Myocyte (in vitro differentiated cells): Measurements from ENCODE around the gene ITGA11. TPM values are rescaled to one million over a fixed set of nuclear protein-coding genes. Genes with fewer than 3 reads are reported as not detected.

Source experiments
- DNase-seq: peaks from one replicate; pipeline ENCODE4 v3.0.0-alpha.2; 2012; ENCODE audit warnings: low read depth
- total RNA-seq: library from RNA; depleted of rRNA; stranded (reverse); fragments of >200 nt; gene quantifications from 2 replicates; pipeline ENCODE4 v1.2.3, GENCODE V29; 2014

The ITGA11 gene
- total RNA-seq, 1 donor from 2014 or later: 29.2 TPM

DNA sequence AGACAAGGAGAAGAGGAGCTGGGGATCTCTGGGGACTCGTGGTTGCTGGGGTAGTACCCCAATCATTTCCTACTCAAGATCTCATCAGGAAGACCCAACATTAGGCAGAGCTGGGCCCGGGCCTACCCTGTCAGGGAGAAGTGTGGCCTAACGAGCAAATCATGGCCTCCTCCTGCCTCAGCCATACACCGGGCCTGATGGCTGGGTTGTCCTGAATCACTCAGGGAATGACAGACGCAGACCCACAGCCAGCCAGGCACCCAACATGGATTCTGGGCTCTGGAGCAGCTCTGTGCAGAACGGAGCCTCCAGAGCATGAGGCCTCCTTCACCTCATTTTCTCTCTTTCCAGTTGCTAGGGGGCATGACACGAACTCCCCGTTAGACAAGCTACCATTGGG is 19.7 kb downstream of the ITGA11 start:
- no peak for DNase-seq

DNA sequence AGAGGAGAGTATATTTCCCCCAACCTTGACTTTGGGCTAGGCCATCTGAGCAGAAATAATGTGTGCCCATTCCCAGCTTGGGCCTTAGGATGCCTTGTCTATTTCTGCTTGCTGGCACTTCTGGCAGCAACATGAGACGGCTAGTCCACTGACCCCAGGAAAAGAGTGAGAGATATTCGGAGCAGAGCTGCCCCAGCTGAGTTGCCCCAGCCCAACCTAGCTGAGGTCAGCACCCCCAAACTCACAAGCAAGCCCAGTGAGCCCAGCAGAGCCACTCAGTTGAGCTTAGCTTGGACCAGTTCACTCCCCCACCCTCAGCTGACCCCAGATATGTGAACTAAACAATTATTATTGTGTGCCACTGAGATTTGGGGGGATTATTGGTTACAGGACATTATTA is 20.2 kb downstream of the ITGA11 start:
- DNase-seq: no peak

DNA sequence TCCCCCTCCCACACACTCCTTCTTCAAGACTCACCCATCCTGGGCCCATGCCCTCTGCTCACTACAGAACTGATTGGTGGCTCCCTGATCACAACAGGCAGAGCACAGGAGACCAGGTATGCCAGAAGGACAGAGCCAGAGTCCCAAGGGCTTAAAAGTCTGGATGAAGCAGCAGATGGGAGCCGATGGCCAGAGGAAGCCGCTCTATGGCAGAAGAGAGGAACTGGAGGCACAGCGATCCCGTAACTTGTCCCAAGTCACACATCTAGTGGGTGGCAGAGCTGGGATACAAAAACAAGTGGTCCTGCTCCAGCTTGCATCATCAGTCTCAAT is 20.7 kb downstream of the ITGA11 start:
- DNase-seq: no peak

DNA sequence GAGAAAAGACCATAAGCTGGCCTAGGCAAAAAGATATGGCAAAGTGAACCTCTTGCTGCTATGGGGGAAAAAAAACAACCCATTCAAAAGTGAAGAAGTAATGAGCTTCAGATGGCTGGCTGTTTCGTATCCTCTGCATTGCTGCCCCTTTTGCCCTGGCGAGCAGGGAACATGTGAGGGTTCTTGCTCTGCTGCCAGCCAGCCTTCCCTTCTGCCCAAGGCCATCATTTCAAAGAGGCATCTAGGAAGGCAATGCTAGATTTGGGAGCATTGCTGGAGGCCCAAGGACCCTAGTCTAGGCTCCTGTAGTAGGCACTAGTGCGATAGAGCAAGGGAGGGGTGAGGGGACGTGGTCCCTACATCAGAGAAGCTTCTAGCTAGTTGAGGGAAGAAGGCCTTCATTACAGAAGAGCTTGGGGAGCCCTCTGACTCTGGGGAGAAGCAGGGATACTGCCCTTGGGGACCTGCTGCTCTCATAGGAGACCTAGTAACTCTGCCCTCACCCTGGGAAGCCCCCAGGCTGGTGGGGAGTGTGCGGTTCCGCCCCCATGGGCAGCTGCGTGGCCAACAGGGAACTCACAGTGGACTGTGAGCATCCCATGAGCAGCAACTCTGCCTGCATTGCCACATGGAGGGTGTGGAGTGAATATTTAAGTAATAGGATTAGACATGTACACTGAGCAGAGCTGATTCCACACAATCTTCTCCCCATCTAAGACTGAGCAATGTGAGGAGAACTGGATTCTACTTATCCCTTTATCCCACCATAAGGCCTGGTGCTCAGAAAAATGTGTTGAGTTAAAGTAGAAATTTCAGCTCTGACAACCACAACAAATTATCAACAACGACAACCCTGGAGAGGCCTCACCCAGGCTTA is 21.3 kb downstream of the ITGA11 start:
- no peak for DNase-seq

DNA sequence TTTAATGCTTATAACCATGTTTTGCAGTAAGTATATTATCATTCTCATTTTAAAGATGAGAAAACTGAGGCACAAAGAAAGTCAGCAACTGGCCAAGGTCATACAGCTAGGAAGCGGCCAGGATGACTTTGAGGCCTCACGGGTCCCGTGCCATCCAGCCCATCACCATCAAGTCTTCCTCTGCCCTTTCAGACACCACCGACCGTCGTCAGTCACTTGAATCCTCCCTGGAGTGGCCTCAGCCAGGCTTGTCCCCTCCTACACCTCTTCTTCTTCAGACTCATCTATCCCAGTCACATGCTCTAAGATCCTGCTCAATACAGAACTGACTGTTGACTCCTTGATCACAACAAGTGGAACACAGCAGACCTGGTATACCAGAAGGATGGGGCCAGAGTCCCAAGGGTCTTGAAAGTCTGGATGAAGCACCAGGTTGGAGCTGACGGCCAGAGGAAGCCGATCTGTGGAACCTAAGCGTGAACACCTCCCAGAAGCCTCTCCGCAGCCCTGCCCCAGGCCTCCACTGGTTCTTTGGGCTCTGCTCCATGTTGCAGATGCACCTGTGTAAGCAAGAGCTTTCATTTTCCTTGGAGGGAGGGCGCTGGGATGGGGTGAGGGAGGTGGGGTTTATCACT is 22.1 kb downstream of the ITGA11 start:
- DNase-seq: no peak

DNA sequence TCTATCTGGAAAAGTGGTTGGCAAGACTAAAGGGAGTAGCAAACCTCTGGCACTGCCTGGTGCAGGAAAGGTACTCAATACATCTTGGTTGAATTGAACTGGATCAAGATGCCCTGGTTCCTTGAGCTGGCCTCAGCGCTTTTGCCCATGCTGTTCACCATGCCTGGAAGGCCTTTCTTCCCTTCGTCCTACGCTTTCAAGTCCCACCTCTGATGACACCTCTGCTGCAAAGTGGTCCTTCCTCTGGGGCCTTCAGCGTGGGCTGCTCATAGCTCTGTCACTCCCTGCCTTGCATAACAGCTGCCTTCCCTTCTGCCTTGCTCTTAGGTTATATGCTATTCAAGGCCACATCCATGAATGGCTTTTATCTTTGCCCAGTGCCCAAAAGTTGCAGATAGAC is 23.0 kb downstream of the ITGA11 start:
- no peak for DNase-seq

DNA sequence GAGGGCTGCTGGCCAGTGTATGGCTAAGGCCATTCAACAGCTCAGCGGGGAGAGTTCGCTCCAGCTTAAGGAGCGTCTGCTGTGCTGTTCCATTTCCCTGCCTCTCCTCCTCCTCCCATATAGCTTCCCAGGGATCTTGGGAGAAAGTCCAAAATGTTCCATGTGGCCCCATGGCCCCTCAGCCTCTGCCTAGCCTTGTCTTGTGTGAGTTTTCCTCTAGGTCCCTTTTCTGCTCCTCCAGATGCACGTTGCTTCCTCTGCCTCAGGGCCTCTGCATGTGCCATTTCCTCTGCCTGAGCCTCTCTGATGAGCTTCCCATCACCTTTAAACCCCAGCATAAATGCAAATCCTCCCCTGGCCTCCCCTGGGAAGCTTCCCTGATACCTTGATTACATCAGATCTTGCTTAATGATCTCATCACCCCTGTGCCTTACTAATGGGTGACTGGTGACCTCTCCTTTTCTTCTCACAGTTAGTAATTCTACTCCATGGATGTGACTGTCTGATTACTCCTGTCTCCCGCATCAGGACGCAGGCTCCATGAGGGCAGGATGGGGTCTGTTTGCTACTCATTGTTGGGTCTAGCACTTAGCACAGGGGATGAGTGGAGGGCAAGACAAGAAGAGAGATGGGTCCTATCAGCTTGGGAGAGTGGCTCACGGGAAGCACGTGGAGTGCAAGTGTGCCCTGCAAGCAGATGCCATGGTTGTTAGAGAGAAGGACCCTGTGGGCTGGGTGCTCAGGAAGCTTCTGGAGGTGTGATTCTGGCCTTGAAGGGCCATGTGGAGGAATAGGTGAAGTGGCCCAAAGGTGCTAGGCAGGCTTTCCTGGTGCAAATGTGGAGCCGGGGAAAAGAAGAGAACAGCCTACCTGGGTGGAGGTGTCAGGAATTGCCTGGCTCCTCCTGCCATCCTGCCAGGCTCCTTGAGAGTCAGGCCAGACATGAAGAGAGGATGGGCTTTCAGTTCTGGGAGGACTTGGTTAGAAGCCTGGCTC is 23.8 kb downstream of the ITGA11 start:
- no peak for DNase-seq

DNA sequence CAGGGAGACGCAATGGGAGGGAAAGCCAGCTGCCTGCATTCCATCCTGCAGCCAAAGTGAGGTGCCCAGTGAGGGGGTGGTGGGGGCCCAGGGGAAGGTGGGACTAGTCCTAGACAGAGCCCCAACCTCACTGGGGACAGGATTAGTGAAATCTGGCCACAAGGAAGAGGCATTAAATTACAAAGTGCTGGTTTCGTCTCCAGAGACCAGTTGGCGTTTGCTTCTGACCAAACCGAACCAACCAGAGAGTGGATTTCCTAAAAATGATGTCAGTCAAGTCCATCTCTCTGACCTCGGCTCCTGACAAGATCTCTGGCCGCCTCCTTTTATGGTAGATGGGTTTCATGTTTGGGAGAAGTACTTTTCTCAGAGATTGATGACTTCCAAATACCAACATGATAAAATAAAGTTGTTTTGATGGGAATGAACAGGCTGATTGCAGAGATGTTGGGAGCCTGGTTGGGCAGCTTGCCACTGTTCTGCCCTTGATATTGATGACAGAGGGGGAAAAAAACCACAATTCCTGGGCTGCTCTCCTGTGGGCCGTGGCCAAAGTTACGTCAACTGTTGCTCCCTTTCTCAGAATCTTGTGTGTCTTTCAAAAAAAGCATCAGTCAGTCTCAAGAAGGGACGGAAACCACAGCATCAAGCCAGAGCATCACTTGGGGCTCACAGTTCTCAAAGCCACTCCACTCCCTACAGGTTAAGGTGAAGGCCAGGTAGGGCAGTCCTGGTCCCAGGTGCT is 24.6 kb downstream of the ITGA11 start:
- DNase-seq: peak; percentile 40

DNA sequence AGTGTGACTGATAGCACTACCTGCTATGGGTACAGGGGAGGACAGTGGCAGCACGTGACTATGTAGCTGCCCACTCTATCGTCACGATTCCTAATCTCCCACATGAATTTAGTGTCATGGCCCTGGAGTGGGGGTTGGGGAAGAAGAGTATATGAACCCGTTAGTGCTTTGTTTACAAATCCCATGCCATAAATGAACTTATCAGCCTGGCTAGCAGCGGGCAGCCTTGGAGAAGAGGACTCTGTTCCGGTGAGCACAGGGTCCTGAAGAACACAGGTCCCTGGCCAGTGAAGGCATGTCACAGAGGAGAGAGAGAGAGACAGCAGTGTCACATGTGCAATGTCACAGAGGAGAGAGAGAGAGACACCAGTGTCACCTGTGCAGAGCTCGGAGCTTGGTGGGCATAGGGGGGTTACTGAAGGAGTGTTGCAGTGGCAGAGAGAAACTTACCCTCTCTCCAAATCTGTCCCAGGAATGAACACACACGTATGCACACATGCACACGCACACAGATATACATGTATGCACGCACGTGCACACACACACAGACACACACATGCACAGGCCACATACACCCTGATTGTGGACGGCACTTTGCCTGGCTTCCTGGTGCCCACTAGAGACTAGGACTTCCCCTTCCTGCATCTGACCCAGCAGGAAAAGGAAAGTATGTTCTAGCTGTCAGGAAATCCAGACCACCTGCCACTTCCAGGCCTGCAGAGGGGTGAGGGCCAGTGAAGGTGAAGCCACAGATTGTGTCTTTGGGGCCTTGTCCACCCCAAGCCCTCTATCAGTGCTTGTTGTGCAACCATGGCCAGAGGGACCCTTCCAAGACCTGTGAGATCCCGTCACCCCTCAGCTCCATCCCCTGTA is 26.3 kb downstream of the ITGA11 start:
- no peak for DNase-seq

DNA sequence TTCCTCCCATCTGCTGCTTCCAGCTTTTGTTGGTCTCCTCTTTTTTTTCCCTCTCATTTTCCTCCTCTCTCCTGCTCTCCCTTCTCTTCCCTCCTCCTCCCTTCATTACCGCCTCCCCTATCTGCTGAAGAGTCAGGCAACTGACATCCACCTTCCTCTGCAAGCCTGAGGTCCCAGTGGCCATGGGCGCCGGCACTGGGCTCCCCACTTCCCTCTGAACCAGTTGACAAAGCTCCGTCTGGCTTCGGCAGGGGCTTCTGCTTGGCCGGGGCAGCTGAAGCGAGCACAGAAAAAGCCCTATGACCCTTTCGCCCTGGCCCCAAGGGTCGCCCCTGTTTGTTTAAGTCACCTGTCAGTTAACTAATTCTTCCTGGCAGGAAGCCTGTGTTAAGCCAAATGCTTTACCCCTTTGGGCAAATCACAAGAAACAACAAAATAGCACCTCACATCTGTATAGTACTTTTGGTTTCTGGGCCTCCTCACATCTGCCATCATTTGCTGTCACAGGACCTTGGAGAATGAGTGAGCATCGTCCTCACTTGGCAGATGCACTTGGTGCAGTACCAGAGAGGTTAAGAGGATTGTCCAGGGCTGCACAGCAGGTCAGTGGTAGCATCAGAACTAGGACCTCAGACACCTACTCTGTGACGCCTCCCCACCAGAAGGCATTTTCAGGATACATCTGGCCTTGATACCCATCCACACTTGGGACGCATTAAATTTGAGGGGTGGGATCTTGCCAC is 27.7 kb downstream of the ITGA11 start:
- DNase-seq: no peak

DNA sequence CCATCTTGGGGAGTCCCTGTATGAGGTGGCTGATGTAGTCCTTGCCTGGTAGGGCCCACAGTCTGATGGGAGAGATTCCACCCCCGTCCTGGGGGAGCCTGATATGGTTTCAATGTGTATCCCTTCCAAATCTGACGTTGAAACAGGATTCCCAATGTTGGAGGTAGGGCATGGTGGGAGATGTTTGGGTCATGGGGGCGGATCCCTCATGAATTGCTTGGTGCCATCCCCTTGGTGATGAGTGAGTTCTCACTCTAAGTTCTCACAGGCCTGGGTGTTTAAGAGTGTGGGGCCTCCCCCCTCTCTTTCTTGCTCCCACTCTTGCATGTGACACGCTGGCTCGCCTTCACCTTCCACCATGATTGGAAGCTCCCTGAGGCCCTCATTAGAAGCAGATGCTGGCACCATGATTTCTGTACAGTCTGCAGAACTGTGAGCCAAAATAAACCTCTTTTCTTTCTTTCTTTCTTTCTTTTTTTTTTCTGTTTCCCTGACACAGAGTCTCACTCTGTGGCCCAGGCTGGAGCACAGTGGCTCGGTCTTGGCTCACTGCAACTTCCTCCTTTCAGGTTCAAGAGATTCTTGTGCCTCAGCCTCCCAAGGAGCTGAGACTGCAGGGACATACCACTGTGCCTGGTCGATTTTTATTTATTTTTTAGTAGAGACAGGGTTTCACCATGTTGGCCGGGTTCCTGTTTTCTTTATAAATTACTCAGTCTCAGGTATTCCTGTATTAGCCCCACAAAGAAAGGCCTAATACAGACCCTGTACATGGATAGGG is 28.6 kb downstream of the ITGA11 start:
- no peak for DNase-seq

DNA sequence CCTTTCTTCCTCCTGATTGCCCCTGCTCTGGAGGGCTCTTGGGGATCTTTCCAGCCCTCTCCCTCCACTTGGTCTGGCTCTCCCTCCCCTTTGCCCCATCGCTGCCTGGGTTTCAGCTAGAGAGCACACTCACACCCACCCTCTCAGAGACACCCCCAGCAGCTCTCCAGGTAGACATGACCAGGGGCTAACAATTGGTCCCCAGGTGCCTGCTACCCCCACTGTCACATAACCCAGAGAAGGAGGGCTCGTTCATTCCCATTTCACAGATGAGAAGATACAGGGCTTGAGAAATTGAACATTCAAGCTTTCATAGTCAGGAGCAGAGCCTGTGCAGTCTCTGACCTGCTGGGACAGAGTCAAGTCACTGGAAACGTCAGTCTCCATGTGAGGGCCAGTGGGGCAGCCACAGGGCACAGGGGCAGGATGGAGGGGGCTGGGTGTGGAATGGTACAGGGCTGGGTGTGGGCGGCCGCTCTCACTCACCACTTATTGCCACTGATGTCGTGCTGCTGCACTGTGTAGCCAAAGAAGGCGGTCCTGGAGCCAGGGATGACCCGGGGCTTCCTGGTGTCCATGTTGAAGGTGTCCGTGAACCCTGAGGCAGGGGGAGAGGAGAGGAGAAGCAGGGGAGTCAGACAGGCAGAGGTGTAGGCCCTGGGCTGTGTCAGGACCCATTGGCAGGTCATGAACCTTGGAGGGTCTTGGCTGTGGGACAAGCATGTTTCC is 29.4 kb downstream of the ITGA11 start:
- no peak for DNase-seq

DNA sequence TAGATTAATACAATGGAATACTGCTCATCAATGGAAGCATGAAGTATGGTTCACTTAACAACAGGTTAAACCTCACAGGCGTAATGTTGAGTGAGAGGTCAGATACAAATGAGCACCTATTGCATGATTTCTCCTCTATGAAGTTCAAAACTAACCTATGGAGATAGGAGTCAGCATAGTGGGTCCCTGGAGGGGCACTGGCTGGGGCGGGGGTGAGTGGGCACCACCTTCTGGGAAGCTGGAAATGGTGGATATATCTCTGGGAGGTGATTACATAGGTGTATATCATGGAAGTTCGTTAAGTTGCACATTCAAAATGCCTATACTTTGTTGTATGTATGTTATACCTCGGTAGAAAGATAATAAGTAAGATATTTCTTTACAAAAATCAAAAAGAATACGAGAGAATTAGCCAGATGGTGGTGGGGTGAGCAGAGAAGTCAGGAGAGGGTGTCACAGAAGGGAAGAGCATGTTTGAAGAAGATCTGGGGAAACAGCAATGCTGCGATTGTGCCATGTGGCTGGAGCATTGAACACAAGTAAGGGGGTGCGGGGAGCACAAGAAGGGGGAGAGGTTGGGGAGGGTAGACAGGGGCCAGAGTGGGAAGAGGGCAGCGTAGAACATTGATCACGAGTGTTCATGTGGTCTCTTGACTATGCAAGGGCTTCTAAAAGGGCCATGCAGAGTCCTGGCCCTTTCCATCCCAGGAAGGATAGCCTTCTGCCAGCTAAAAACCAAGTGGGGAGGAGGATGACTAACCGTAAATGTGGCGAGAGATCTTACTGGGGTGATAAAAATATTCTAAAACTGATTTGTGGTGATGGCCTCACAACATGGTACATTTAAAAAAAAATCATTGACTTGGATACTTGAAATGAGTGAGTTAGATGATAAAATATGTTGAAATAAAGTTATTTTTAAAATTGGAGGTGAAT is 30.2 kb downstream of the ITGA11 start:
- no peak for DNase-seq

DNA sequence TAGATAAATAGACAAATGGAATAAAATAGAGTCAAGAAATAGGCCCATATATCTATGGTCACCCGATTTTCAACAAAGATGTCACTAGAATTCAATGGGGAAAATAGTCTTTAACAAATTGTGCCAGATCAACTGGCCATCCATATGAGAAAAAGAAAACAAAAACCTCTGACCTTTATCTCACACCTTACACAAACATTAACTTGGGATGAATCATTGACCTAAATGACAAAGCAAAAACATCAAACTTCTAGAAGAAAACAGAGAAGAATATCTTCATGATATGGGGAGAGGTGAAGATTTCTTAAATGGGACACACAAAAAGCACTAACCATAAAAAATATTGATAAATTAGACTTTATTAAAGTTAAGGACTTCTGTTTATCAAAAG is 31.9 kb downstream of the ITGA11 start:
- DNase-seq: no peak

DNA sequence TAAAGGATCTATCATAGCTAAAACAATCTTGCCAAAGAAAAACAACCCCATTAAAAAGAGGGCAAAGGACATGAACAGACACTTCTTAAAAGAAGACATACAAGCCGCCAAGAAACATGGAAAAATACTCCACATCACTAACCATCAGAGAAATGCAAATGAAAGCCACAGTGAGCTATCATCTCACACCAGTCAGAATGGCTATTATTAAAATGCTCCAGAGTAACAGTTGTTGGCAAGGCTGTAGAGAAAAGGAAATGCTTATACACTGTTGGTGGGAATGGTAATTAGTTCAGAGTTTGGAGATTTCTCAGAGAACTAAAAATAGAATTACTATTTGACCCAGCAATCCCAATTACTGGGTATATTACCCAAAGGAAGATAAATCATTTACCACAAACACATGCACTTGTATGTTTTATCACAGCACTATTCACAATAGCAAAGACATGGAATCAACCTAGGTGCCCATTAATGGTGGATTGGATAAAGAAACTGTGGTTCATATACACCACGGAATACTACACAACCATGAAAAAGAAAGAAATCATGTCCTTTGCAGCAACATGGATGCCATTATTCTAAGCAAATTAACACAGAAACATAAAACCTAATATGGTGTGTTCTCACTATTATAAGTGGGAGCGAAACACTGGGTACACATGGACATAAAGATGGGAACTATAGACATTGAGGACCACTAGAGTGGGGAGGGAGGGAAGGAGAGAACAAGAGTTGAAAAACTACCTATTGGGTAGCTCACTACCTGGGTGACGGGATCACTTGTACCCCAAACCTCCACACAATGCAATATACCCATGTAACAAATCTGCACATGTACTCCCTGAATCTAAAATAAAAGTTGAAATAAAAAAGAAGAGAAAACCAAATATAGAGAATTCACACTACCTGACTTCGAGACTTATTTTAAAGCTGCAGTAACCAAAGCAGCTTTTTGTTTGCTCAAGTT is 32.6 kb downstream of the ITGA11 start:
- DNase-seq: peak; percentile 59
